Nephron (organoid): Measurements from ENCODE around the gene RBBP8NL.

ENCODE experiments used
- H3K27ac Mint-ChIP-seq, 3 experiments: 2 replicates each; pipeline ENCODE4 v1.8.0; 2020; ENCODE audit warnings: mixed read lengths in 3 of 3, mild to moderate bottlenecking in 2 of 3, moderate library complexity in 1 of 3
- H3K27me3 Mint-ChIP-seq: 2 replicates; pipeline ENCODE4 v1.8.0; 2021; ENCODE audit warnings: low read depth, mild to moderate bottlenecking, moderate library complexity, mixed read lengths
- H3K36me3 Mint-ChIP-seq: 2 replicates; pipeline ENCODE4 v1.8.0; 2020; ENCODE audit warnings: low read depth, mixed read lengths
- H3K4me1 Mint-ChIP-seq: 2 replicates; pipeline ENCODE4 v1.8.0; 2020; ENCODE audit warnings: mixed read lengths
- H3K4me3 Mint-ChIP-seq, 3 experiments: 2 replicates each; pipeline ENCODE4 v1.8.0; 2020; ENCODE audit warnings: mild to moderate bottlenecking in 3 of 3, mixed read lengths in 3 of 3, moderate library complexity in 2 of 3
- H3K9me3 Mint-ChIP-seq: 2 replicates; pipeline ENCODE4 v1.8.0; 2020; ENCODE audit warnings: mixed read lengths
- TF ChIP-seq, protein P1 (sequence below), 3 experiments: fragments of 200-600 bp; sonication (generic); IDR thresholded peaks; one replicate each; pipeline ENCODE4 v1.5.0; 2021; ENCODE audit warnings: antibody characterized with exemption in 3 of 3; ENCODE audit not compliant: unreplicated experiment in 3 of 3

Gene RBBP8NL

DNA sequence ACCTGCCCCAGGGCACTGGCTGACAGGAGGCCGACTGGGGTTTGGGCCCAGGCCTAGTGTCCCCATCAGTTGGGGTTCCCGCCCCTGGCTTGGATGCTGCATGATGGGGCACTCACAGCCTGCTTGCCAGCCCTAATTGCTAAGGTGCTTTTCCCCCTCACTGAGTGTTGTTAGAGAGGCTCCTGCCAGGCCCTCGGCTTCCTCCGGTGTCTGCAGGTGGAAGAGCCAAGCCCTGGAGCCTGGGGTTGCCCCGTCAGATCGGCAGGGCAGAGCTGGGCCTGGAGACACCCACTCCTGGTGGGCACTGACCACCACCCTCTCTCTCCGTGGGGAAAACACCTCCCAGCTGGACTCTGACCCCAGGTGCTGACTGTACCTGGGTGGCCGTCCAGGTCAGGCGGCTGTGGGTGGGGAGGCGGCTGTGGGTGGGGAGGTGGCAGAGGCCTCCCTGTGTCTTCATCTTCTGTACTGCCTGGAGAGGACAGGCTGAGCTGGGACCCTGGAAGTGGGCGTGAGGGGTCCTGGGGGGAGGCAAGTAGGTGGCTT, 14.2 kb downstream of the RBBP8NL start:
- Mint-ChIP-seq H3K36me3 (no peaks in the 10 kb centered on the region), H3K27me3 (peaks cover 10% of the 10 kb centered on the region), H3K27ac (no peak overlapping the region), H3K9me3 (no peaks in the 10 kb centered on the region), H3K4me3 (no peak overlapping the region), H3K4me1 (peaks cover 5% of the 10 kb centered on the region)
- TF ChIP-seq, protein P1, sequence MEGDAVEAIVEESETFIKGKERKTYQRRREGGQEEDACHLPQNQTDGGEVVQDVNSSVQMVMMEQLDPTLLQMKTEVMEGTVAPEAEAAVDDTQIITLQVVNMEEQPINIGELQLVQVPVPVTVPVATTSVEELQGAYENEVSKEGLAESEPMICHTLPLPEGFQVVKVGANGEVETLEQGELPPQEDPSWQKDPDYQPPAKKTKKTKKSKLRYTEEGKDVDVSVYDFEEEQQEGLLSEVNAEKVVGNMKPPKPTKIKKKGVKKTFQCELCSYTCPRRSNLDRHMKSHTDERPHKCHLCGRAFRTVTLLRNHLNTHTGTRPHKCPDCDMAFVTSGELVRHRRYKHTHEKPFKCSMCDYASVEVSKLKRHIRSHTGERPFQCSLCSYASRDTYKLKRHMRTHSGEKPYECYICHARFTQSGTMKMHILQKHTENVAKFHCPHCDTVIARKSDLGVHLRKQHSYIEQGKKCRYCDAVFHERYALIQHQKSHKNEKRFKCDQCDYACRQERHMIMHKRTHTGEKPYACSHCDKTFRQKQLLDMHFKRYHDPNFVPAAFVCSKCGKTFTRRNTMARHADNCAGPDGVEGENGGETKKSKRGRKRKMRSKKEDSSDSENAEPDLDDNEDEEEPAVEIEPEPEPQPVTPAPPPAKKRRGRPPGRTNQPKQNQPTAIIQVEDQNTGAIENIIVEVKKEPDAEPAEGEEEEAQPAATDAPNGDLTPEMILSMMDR (IDR thresholded peaks at IDR 0.05; ENCODE audit: unreplicated experiment in 3 of 3), result no peak

DNA sequence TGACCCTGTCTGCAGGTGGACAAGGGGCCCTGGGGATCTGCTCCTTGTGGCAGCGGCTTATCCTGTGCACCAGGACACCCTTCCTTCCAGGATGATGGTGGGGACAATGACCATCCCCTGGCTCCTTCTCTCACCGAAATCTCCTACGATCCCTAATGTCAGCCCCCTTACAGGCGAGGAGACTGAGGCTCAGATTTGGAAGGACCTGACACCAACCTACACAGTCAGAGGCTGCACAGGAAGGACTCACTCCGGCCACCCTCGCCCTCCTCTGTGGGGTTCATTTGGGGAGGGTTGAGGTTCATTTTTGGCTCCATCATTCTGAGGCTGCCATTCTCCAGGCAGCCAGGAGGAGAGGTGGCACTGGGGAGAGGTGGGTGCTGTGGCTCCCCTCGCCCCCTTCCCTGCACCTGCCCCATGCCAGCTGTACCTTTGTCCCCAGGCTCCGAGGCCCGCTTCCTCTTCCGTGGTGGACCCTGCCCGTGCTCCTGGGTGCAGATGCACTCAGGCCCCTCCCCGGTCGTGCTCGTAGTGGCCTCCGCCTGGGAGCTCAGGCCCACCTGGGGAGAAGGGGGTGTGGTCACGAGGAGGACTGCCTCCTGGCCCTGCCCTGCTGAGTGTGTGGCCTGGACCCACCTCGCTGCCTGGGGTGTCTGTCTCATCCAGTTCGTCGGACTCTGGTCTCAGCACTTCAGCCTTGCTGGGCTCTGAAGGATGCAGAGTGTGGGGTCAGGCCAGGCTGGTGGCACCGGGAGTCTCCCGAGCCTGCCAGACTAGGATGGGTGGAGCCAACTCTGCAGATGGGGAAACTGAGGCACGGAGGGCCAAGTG, 14.9 kb downstream of the RBBP8NL start:
- Mint-ChIP-seq H3K9me3 (no peaks in the 10 kb centered on the region), H3K27ac (no peak overlapping the region), H3K4me1 (peaks cover 5% of the 10 kb centered on the region), H3K27me3 (peaks cover 10% of the 10 kb centered on the region), H3K36me3 (no peaks in the 10 kb centered on the region), H3K4me3 (no peak overlapping the region)
- TF ChIP-seq, protein P1 (IDR thresholded peaks at IDR 0.05; ENCODE audit: unreplicated experiment in 3 of 3), result no peak

GRCh38 chr20:62411479-62412193, 15.7 kb downstream of the RBBP8NL start:
- Mint-ChIP-seq H3K9me3 (no peaks in the 10 kb centered on the region), H3K36me3 (no peaks in the 10 kb centered on the region), H3K4me1 (peaks cover 5% of the 10 kb centered on the region), H3K4me3 (no peak overlapping the region), H3K27ac (no peak overlapping the region), H3K27me3 (peaks cover 10% of the 10 kb centered on the region)
- TF ChIP-seq, protein P1 (IDR thresholded peaks at IDR 0.05; ENCODE audit: unreplicated experiment in 3 of 3), result no peak

DNA sequence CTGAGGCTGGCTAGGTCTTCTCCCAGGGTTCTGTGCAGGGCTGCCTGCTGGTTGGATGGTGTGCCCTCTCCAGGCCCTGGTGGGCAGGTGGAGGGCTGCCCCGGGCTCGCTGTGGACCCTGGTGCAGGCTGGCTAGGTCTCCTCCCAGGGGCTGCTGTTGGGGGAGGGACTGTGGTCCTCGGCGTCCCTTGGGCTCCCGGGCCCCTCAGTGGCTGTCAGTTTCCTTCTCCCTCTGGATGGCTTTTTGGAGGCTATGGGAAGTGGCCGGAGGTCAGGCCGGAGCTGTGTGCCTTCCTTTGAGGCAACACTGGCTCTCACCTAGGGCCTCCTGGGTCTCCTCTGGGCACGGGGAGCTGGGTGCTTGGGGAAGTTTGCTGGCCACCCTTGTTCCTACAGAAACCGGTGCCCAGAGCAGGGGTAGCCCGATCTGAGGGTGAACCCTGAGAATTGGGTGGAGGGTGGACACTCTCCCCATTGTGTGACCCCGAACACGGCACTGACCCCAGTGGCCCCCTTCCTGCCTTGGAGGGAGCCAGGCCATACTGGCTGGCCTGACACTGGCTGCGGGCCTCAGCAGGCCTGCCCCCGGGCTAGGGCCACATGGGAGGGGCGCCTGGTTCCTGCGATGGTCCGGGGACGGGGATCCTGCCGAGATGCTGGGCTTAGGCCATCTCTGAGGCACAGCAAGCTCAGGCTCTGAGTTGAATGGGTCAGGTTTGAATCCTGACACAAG, 16.4 kb downstream of the RBBP8NL start:
- Mint-ChIP-seq H3K27me3 (peaks cover 10% of the 10 kb centered on the region), H3K4me1 (peaks cover 5% of the 10 kb centered on the region), H3K36me3 (no peaks in the 10 kb centered on the region), H3K9me3 (no peaks in the 10 kb centered on the region), H3K4me3 (no peak overlapping the region), H3K27ac (no peak overlapping the region)
- TF ChIP-seq, protein P1 (IDR thresholded peaks at IDR 0.05; ENCODE audit: unreplicated experiment in 3 of 3), result no peak

- H3K4me3 Mint-ChIP-seq, result peak overlapping the region; percentile 39 to 65 (median 49)
- TF ChIP-seq, protein P1 (IDR thresholded peaks at IDR 0.05; ENCODE audit: unreplicated experiment in 3 of 3), result peak; percentile 61 to 79 (median 63)
- H3K27me3 Mint-ChIP-seq, result peaks cover 10% of the 10 kb centered on the region
- H3K4me1 Mint-ChIP-seq, result peaks cover 10% of the 10 kb centered on the region
- no peaks in the 10 kb centered on the region for H3K9me3 Mint-ChIP-seq
- H3K27ac Mint-ChIP-seq, result peak overlapping the region in 1 of 3 experiments; percentile 12
- no peaks in the 10 kb centered on the region for H3K36me3 Mint-ChIP-seq
These were observed 17.2 kb downstream of the RBBP8NL start for GRCh38 chr20:62409931-62410745.
